Measurements from ENCODE around the gene NUP98. TPM values are rescaled to one million over a fixed set of nuclear protein-coding genes. Genes with fewer than 3 reads are reported as not detected.

Gene NUP98
- total RNA-seq, 1 donor from 2014 or later: 40.4 TPM

DNA sequence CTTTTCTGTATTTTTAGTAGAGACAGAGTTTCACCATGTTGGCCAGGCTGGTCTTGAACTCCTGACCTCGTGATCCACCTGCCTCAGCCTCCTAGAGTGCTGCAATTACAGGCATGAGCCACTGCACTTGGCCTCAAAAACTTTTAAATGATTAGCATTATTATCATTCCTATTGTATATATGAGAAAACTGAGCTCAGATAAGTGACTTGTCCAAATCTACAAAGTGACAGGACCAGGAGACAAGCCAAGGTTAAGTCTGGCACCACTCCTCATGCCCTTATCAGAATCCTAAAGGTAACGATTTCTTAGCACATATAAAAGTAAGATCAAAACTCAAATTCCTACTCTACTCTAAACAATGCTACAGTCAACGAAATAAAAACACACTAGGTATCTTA lies 94.0 kb downstream of the NUP98 start:
- ATAC-seq (no peak), DNase-seq (ENCODE audit: missing footprints) (no peak)
- intact Hi-C loops (cut with DNase I): no loop called here

- no peak for ATAC-seq
- no peak for DNase-seq (ENCODE audit: missing footprints)
- intact Hi-C loops (cut with DNase I): no loop called here
Observed at GRCh38 chr11:3700910-3701309, 96.4 kb downstream of the NUP98 start.

DNA sequence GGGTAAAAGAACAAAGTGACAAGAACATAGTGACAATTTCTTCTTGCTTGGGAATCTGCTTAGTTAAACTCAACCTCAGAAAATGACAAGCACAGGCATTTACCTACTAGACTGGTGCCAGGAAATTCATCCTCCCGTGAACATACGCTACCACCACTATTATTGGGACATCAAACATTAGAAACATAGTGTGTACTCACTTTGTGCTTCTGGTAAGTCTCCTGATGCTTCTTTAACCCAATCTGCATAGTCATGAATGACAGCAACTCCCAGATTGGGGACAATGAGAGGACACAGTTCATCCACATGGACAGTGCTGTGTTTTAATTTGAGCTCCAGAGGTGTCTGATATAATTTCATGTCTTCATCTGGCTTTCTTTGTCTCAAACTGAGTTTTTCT lies 96.9 kb downstream of the NUP98 start:
- ATAC-seq (no peak), DNase-seq (ENCODE audit: missing footprints) (no peak)
- intact Hi-C loops (cut with DNase I): no loop called here

DNA sequence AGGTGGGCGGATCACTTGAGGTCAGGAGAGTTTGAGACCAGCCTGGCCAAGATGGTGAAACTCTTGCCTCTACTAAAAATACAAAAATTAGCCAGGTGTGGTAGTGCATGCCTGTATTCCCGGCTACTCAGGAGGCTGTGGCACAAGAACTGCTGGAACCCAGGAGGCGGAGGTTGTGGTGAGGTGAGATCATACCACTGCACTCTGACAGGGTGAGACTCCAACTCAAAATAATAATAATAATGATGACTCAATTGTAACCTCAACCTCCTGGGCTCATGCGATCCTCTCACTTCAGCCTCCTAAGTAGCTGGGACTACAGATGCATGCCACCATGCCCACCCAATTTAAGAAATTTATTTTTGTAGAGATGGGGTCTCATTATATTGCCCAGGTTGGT lies 110.6 kb downstream of the NUP98 start:
- no peak for ATAC-seq
- no peak for DNase-seq (ENCODE audit: missing footprints)
- intact Hi-C loops (cut with DNase I): no loop called here

DNA sequence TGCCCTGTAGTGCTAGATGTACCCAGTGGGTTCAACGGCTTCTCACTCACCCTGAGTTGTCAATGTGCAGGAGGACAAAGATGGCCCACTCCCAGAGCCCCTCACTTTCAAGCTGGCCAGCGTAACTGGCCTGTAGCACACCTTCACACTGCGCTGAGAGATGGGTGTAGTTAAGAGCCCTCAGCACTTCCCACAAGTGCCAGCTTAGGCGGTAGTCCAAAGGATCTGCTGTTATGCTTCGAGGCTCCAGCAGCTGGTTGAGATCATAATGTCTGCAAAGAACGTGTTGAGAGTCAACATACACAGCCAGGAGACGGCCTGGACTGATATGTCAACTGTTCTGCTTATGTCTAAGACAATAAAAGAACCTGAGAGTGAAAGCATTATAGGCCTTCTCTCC lies 111.4 kb downstream of the NUP98 start:
- ATAC-seq (peak; percentile 62), DNase-seq (ENCODE audit: missing footprints) (no peak)
- intact Hi-C loops (cut with DNase I): no loop called here

- no peak for ATAC-seq
- intact Hi-C loops (cut with DNase I): loop anchor here (5.0 kb wide), 1 partner anchor 42 kb away; the partner anchor contains the start of gene ART5
- no peak for DNase-seq (ENCODE audit: missing footprints)
Observed at GRCh38 chr11:3684819-3685172, 112.6 kb downstream of the NUP98 start.

DNA sequence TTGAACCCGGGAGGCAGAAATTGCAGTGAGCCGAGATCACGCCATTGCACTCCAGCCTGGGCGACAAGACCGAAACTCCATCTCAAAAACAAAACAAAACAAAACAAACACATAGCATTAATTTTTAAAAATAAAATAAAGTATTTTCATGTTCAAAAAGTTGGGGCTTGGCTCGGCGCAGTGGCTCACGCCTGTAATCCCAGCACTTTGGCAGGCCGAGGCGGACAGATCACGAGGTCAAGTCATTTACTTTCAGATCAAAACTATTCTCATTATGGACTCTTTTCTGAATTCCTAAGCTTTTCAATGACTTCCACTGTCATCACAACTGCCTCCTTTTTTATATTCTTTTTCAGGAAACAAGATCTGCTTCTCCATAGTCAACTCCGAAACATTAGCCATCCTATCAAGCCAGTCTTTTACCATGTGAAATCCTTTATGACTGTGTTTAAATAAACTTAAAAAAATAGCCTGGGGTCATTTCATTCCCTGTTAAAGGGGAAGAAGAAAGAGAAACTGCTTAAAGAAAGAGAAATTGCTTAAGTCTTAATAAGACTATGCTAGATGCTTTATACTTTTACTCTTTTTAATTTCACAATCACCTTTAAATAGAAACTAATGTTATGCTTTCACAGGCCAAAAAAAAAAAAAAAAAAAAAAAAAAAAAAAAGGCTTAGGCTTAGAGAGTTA lies 113.1 kb downstream of the NUP98 start:
- intact Hi-C loops (cut with DNase I): loop anchor here (5.0 kb wide), 1 partner anchor 42 kb away; the partner anchor contains the start of gene ART5
- ATAC-seq: no peak
- DNase-seq (ENCODE audit: missing footprints): no peak

DNA sequence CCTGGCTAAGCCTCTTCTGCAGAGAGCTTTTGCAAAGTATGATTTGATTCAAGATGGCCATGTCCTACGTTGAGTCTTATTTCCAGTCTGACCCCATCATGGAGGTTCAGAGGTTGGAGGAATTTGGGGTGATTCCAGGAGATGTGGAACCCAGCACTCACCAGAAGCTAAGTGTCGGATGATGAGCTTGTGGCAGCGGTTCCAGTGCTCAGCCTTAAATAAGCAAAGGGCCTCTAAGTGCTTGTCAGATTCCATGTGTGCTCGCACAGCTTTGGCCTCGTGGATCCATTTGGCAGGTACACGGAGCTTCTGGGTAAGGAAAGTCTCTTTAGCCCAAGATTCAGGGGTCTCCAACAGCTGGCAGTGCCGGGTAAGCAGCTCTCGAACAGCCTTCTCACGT lies 114.3 kb downstream of the NUP98 start:
- ATAC-seq (peak; percentile 69), DNase-seq (ENCODE audit: missing footprints) (no peak)
- intact Hi-C loops (cut with DNase I): loop anchor here (5.0 kb wide), 1 partner anchor 41 kb away; the partner anchor contains the start of gene ART5

DNA sequence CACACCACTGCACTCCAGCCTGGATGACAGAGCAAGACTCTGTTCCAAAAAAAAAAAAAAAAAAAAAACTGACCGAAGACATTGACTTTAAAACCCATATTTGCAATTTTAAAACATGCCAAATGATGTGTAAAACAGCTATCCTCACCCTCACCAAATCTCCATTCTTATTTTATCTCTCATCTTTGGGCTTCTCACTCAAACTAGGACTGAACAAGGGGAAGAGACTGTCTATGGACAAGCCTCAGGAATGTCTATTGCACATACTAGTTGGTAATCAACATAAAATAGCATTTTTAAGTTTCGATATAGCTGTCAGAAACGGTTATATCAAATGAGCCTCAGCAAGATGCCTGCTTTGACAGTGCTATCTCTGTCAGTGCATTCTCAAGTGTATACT lies 118.3 kb downstream of the NUP98 start:
- intact Hi-C loops (cut with DNase I): no loop called here
- ATAC-seq (no peak), DNase-seq (ENCODE audit: missing footprints) (no peak)

- no peak for DNase-seq (ENCODE audit: missing footprints)
- intact Hi-C loops (cut with DNase I): no loop called here
- no peak for ATAC-seq
Observed at GRCh38 chr11:3675971-3676370, 121.4 kb downstream of the NUP98 start.

- intact Hi-C loops (cut with DNase I): no loop called here
- no peak for ATAC-seq
- no peak for DNase-seq (ENCODE audit: missing footprints)
Observed at GRCh38 chr11:3674189-3674588, 123.2 kb downstream of the NUP98 start.

- no peak for DNase-seq (ENCODE audit: missing footprints)
- intact Hi-C loops (cut with DNase I): no loop called here
- no peak for ATAC-seq
Observed at GRCh38 chr11:3671334-3672254, 125.8 kb downstream of the NUP98 start, which contains the start of gene CHRNA10. TSS of gene CHRNA10 (minus strand) at chr11:3671384. CDS start at chr11:3671312, 72 bp downstream.

- no peak for DNase-seq (ENCODE audit: missing footprints)
- peak; percentile 86 for ATAC-seq
- intact Hi-C loops (cut with DNase I): no loop called here
Observed at GRCh38 chr11:3669742-3670183, 127.6 kb downstream of the NUP98 start.

GRCh38 chr11:3669128-3669527 lies 128.2 kb downstream of the NUP98 start:
- intact Hi-C loops (cut with DNase I): no loop called here
- peak; percentile 14 for ATAC-seq
- DNase-seq (ENCODE audit: missing footprints): no peak

DNA sequence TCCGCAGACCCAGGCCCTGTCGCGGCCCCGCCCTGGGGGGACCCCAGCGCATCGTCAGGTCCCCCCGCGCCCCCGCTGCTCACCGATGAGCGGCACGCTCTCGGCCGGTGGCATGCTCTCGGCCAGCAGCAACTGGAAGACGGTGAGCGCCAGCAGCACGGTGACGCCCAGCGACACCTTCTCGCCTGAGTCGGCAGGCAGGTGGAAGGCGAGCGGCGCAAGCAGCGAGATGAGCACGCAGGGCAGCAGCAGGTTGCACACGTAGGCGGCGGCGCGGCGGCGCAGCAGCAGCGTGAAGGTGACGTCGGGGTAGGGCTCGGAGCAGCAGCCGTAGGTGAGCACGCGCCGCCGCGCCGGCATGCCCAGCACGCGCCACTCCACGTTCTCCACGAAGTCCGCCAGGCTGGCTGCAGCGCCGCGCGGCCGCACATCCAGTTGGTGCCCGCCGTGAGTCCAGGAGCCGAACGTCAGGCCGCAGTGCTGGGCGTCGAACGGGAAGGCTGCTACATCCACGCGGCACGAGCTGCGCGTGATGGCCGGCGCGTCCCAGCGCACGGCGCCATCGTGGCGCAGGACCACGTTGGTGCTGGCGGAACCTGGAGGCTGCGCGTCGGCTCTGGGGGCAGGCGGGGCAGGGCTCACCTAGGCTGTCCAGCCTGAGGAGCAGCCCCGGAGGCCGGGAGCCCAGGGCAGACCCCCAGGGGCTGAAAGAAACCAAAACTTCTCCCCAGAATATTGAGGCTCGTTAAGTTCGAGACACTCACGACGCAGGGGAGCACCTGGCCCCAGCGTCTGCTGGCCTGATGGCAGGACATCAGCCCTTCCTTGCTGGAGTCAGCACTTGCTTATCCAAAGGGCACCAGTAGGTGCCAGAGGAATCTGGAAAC lies 130.0 kb downstream of the NUP98 start:
- intact Hi-C loops (cut with DNase I): no loop called here
- DNase-seq (ENCODE audit: missing footprints) (no peak), ATAC-seq (no peak)

- ATAC-seq (no peak), DNase-seq (ENCODE audit: missing footprints) (no peak)
- intact Hi-C loops (cut with DNase I): no loop called here
Observed at GRCh38 chr11:3666023-3666530, 131.3 kb downstream of the NUP98 start.

DNA sequence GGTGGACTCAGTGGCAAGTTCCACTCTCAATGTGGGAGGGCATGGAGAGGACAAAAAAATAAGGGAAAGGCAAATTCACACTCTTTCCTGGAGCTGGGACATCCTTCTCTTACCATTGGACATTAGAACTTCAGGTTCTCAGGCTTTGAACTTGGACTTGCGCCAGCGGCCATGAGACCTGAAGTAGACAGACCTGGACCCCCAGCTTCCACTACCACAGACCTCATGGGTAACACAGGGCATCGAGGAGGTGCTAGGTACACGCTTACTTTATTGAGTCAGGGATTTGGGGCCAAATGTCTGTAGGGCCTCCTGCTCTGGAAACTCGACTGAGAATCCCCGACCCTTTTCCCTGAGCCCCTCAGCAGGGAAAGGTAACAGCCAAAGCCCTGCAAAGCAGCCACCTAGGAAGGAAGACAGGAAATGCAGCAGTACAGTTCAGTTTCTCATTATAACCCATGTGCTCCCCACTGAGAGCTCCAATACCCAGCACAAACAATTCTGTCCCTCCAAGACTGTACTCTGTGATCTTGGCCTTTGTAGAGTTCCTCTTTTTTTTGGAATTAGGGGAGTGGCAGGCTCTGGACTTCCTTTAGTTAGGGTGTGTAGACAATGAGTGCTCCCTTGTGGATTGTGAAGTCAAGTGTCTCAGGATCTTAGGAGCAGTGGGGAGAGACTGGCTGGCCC lies 131.9 kb downstream of the NUP98 start:
- no peak for ATAC-seq
- intact Hi-C loops (cut with DNase I): no loop called here
- no peak for DNase-seq (ENCODE audit: missing footprints)

DNA sequence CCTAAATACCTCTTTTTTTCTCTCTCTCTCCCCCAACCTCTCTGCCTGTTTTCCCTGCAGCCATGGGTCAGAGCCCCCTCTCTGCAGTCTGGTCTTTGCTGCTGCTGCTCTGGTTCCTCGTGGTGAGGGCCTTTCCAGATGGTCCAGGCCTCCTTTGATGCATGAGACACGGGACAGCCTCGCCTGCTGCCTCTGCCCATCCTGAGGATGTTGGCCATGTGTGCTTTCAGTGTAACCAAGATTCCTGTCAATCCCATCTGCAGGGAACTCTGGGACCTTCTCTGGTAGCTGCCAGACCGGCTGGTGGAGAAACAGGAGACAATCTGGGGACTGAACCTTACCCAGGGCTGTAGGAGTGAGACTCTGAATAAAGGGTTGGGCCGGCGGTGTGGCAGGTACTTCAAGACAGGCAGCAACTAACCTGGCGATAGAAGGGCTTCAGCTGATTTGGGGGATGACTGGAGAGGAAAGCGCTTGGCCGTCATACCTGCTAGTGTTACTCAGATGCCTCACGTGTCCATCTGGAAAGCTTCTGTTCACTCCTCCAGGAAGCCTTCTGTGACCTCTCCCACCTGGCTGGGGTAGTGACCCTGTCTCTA lies 133.2 kb downstream of the NUP98 start:
- no peak for ATAC-seq
- DNase-seq (ENCODE audit: missing footprints): no peak
- intact Hi-C loops (cut with DNase I): no loop called here

Measured in Right ventricle myocardium inferior (tissue), 1 donor.